ENCODE data around the gene ABCB9.
A peak's percentile ranks its signal among the peaks of the same experiment; 100 is the strongest.
"Not testable (repeated sequence)": the region's sequence is repeated elsewhere in the genome, so short reads cannot be mapped to it uniquely, and the experiment has no call there.

Gene ABCB9

DNA sequence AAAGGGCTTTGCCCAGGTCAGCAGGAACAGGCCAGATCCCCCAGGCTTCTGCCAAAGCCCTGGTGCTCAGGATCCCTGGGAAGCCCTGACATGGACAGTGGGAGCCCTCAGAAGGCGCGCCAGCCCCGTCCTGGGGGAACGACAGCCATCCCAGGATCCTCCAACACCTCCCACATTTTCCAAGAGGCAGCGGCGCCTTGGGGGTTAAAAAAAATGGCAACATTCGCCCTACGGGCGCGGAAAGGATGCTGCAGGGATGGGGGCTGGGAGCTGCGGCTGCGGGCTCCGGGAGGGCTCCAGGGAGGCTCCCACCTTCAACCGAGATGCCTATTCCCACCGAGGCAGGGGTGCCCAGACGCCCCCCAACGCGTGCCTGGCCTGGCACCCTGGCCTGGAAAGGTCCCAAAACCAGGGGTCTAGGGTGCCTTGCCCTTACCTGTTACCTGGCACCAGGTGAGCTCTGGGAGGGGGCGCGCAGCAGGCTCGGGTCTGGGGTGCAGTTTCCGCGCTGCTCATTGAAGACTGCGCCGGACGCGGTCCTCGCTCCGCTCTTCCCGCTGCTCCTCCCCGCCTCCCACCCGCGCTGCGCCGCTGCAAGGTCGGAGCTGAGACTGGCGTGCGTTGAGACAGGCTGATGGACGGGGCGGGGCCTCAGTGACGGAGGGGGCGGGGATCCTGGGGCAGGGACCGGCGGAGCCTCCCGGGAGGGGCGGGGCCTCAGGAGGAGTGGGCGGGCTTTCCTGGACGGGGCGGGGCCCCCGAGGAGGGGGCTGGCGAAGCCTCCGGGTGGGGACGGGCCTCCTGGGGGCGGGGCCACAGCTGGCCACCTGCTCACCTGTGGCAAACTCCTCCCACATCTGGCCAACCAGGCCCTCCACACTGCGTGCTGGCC lies at the start of gene ABCB9:
ABCB9 (minus strand) TSS at position 613 of the 892 bp plus-strand sequence. CDS start 6,228 bp downstream, outside the sequence.
- peak; percentile 91 for DNase-seq

DNA sequence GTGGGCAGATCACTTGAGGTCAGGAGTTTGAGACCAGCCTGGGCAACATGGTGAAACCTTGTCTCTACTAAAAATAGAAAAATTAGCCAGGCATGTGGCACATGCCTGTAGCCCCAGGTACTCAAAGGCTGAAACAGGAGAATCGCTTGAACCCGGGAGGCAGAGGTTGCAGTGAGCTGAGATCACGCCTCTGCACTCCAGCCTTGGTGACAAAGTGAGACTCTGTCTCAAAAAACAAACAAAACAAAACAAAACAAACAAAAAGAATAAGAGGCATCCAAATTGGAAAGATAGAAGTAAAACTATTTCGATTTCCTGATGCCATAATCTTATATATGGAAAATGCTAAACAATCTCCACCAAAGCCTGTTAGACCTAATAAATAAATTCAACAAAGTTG lies 48.2 kb upstream of the ABCB9 start:
- DNase-seq: not testable (repeated sequence)

DNA sequence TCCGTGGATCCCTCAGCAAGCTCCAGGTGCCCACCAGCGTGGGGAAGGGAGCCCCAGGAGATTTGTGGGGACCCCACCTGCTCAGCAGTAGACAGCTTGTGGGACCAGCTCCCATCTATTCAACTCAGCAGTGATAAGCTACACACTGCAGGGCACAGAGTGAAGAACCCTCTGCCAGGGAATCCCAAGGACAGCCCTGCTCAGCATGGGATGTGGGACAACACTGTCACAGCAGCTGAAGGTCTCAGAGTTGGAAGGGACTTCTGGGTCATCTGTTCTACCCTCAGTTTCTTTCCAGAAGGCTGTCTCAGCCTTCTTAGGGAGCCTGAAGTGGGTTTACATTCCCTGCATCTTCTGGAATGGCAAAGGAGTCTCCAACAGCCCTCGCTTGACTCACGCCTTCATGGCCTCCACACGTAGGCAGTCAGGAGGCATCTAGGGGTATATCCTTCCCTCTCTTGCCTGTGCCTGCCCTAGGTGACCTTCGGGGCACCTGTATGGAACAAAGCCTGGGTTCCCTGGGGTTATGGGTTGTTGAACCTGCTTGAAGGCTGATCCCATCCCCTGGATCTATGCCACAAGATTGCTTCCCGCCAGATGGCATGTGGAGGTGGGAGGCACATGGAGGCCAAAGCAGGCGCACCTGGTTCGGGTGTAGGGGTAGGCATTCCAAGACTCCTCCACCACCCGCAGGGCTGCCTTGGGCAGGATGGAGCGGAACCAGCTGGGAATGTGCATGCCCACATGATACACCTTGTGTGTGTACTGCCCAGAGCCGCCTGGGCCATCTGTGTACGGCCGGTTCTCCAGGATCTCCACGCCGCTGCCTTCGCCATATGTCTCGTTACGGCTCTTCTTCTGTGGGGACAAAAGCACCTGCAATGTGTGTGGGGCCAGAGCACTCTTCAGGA lies 47.2 kb upstream of the ABCB9 start:
- DNase-seq: no peak

DNA sequence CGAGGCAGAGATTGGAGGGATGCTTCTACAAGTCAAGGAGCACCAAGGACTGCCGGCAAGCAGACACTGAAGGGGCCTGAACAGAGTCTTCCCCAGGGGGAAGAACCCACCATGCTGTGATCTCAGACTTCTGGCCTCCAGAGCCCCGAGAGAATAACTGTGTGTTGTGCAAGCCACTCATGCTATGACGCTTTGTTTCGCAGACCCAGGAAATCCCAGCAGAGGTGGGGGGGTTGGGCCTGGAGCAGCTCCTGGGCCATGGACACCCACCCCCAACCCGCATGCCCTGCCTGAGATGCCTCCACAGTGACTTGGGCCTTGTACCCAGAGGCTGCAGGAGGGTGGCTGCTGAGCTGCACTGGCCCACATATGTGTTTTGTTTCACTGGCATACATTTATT lies 45.4 kb upstream of the ABCB9 start:
- DNase-seq: no peak

DNA sequence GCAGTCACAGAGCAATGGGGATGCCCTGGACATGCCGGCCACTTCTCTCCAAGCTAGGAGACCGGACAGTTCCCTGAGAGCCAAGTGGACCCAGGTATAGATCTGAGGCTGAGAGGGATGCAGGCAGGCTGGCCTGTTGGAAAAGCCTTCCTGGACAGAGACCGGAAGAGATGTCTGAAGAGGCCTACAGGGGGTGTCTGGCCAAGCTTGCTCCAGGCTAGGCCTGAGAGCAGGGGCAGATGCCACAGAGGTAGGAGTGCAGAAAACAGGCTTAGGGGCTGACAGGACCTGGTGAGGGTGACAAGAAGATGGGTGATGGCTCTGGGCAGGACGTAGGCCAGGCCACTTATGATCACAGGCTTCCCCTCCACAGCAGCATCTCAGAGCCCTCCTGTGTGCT lies 44.4 kb upstream of the ABCB9 start:
- DNase-seq: no peak

DNA sequence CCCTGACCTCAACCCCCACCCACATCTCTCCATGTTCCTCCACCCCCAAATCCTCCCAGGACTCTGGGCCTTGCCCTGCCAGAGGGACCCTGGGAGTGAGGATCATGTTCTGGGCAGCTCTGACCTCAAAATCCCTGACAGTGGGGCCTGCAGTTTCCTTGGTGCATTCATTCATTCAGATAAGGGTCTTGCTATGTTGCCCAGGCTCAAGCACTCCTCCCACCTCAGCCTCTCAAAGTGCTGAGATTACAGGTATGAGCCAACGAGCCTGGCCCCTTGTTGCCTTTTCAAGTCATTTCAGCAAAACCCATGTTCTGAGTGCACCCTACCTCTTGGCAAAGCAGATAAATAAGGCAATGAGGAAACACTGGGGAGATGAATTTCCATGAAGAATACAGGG lies 43.8 kb upstream of the ABCB9 start:
- no peak for DNase-seq

DNA sequence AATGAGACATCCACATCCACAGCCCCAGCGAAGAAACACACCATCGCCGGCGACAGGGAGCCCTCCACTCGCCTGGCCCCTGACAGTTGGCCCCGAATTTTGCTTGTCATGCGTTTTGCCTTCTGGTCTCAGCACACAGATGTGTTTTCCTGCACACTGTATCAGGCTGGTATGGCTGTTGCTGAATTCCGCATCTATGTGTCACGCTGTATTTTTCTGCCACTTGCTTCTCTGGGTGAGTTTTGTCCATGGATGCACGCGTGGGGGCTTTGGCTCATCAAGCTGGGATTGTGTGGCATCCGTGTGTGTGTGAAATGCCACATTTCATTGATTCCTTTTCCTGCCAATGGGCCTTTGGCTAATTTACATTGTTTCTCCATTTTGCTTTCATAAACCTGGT lies 40.7 kb upstream of the ABCB9 start:
- no peak for DNase-seq

DNA sequence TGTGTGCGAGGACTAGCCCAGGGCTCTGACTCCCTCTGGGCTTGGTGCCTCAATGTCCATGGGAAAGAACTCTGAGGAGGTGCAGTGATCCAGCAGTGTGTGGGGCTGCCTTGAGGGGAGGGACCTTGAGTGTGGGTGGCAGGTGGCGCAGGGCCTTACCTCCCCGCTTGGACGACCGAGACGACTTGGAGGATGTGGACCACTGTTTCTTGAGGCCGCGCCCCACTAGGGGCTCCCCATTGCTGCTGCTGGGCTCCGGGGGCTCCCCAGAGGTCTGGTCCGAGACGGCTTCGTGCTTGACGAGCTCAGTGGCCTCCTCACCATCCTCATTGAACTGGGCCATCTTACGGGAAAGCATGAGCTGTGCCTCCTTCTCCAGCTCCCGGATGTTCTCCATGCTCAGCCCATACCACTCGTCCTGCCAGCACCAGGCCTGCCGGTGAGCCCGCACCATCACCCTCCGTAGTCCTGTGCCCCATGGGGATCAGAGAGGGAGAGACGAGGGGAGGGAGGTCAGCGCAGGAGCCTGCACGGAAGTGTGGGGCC lies 38.9 kb upstream of the ABCB9 start:
- no peak for DNase-seq

DNA sequence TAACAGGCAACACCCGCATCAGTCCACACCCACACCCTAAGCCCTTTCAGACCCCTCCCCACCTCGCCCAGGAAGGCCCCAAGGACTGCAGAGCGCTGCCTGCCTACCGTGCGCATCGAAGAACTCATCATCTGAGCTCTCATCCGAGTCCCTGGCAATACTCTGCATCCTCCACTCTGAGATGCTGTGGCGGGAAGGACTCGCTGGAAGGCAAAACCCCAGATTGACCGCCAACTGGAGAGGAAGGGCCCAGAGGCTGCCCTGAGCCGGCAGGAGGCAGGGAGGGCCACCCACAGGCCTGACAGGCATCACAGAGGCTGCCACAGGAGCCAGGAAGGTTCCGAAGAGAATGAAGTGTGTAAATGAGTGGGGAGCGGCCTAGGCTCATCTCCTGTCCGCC lies 38.0 kb upstream of the ABCB9 start:
- DNase-seq: no peak

DNA sequence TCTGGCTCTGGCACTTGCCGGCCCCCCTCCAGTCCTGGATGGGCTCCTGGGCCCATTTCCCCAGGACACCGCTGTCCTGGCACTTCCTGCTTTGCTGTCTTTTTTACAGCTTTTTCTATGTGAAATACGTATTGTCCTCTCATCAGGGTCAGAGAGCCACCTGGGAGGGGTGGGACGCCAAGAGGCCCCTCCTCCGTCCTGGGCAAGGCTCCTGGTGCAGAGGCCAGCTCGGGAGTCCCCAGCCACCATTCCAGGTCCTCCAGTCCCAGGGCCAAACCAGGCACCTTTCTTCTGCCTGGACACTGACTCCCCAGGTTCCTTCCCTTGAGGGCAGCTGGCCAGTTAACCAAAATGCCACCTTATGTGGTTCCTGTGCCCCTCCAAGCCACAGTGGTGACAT lies 37.0 kb upstream of the ABCB9 start:
- DNase-seq: no peak

DNA sequence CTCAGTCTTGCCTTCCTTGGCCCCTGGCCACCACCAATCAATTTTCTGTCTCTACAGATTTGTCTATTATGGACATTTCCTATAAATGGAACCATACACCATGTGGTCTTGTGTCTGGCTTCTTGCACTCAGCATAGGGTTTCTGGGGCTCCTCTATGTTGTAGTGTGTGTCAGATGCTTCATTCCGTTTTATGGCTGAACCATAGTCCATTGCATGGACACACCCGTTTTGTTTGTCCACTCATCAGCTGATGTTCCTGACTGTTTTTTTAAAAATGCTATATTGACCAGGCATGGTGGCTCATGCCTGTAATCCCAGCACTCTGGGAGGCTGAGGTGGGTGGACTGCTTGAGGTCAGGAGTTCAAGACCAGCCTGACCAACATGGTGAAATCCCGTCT lies 35.2 kb upstream of the ABCB9 start:
- no peak for DNase-seq

DNA sequence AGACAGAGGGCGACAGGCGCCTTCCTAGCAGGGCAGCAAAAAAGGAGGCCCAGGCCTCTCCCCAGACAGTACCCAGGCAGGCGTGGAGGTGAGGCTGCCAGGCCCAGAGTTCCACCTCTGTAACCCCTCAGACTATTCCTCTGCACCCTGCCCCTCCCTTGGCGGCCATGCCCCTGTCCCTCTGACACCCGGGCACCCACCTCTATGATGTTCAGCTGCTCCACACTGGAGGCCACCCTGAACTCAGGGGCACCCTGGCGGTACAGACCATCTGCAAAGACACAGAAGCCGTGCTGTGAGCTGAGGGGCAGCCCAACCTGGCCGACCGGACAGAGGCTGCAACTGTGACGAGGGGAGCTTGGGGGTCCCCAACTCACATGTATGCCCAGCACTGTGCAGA lies 34.3 kb upstream of the ABCB9 start:
- DNase-seq: no peak

DNA sequence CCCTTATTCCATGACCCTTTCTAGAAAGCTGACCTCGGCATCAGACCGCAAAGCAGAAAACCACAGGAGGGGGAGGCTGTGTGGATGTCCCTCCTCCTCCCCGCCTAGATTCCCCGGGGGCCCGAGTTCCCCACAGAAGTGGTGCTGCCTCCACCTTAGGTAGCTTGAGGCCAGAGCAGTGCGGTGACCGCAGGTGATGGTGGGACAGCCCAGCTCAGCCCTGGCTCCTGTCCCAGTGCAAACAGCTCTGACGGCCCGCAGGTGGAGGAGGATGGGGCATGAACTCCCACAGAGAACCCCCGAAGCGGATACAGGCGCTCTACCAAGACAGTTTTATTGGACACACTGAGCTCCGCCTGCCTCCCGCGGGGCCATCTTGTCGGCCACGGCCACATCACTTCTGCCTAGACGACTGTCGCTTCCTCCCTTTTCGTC lies 33.7 kb upstream of the ABCB9 start:
- DNase-seq: no peak

DNA sequence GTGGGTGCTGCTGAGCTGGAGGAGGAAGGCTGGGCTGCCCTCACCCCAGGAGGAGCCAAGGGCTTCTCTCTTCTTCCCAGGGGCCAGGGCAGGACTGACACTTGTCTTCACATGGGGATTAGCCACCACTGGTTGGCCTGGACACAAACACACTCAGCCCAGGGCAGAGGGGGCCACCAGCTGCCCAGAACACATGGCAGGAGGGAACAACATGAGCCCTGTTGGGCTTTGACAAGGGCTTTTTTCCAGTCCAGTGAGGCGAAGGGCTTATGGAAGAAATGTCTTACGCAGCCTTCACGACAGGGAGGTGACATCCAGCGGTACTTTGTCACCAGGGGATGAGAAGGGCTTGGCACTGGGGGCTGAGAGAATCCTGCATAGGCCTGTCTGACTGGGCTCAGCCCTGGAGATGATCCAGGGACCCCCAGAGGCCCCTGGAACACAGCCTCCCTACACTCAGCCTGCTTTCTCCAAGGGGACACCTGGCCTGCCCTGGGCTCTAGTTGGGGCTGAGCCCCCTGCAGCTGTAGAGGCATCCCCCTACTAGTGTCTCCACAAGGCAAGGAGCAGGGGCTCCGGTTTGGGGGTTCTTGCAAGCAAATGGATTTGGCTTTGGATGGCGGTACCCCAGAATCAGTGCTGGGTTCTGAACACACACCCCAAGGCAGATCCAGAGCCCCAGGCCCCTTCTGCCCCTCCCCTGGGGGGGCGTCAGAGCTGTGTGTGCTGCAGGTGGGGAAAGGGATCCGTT lies 33.1 kb upstream of the ABCB9 start:
- no peak for DNase-seq

DNA sequence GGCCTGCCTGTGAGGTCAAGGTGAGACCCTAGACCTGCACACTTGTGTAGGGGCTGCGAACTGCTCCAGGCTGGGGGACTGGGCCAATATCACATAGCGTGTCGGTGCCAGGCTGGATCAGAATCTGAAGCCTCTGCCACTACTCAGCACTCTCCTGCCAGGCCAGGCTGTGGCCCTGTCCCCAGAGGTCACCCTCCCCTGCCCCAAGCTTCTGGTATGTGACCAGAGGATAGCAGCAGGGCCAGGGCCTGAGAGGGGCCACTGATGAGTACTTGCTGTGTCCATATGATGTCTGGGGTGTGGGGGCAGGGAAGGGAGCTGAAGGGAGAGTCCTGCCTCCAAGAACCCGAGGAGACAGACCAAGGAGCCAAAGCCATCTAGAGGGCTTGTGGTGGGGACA lies 32.1 kb upstream of the ABCB9 start:
- DNase-seq: no peak

DNA sequence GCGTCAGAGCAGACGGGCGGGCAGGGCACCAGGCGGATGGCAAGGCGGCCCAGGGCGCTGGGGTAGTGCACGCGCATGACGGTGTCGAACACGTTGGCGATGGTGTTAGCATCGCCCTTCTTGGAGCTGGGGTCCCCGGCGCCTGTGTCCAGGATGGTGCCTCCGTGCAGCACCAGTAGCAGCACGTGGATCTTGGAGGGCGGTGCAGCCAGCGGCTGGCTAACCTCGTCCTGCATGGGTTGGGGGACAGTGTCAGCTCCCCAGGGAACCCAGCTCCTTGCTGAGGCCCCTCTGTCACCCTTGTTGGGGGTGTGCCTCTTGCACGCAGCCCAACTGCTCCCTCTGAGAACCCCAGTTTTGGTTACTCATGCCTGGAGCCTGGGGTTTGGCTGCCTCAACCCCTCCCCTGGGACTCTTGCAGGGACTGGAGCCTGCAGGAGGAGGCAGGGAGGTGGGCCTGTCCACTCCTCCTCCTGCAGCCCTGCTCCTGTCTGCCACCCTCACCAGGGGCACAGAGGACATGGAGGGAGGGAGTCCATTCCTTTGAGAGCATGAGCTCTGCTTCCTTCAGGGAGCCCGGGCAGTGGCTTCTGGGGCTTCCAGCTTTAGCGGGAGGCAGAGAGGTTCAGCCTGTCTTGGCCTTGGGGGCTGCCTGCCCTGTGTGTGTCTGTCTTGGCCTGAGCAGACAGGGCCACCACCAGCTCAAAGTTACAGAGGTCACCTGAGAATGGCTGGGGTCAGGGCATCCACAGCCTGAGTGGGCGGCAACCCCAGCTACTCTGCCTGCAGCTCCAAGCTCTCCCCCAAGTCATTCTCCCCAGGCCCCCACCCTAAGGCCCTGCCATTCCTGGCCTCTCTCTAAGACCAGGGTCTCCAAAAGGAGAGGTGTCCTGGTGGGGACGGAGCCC lies 31.3 kb upstream of the ABCB9 start:
- DNase-seq: no peak

DNA sequence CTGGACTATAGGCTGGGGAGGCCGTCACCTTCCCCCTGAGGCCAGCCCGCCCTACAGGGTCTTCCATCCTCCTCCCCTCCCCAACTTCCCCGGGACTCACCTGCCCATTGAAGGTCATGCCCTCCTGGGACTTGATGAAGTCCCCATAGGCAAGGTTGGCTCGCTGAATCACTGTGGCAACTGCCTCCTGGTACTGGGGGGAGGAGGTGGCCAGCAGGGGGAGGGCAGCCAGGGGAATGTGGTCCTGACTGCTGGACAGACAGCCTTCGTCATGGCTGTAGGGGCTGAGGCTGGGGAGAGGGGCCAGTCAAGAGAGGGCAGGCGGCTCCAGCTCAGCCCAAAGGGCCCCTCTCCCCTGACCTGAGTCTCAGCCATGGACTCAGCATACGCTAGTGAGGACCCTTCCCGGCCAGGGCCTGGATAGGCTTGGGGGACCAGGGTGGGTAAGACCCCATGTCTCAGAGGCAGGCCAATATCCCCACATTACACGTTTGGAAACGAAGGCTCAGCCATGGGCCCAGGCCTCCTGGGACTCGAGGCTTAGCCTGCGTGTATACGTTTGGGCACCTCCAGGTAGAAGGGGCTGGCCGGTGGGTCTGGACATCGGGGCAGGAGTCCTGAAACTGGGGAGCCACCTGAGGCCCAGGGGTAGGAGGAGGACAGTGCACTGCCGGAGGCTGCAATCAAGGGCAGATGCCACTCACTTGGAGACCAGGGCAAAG lies 30.5 kb upstream of the ABCB9 start:
- DNase-seq: no peak

DNA sequence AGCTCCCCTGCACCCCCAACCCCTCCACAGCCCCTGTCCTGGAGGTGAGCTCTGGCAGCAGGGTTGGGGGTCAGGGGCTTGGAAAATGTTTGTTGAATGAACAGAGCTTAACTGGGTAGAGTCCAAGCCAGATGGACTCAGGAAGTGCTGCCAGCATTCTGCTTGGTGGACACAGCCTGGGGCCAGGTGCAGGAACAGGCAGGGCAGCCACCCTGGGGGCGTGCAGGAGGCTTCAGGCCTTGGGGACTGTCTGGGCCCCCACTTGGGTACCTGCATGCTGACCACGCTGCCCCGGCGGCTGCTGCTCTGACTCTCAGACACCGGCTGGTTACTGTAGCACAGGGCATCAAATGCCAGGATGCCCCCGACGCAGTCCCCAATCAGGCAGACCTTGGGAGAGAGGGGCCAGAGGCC lies 29.9 kb upstream of the ABCB9 start:
- DNase-seq: no peak

DNA sequence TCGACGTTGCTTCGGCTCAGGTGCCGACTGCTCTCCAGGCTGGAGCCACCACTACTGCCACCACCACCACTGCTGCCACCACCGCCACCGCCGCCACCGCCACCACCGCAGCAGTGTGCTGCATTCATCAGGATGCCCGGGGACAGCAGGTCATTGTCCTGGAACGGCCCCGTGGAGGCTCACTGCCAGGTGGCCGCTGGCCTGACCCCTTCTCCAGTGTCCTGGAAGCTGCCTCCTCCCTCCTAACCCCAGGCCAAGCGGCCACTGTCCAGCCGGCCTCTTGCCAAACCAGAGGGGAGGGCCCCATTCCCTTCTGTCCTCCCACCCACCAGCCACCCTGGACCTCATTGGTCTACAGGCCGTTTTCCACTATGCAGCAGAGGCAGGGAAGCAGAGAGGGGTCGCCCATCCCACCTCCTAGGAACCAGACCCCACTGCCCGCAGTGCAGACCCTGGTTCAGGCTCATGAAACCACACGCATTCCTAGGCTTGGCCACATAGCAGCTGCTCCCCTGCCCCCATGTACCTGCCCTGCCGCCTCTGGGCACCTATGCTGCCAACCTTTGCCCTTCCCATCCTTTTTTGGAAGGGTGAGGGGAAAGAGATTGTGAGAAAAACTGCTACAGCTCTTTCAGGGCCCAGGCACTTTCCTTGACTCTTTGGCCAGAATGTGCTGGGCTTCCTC lies 29.4 kb upstream of the ABCB9 start:
- DNase-seq: no peak

DNA sequence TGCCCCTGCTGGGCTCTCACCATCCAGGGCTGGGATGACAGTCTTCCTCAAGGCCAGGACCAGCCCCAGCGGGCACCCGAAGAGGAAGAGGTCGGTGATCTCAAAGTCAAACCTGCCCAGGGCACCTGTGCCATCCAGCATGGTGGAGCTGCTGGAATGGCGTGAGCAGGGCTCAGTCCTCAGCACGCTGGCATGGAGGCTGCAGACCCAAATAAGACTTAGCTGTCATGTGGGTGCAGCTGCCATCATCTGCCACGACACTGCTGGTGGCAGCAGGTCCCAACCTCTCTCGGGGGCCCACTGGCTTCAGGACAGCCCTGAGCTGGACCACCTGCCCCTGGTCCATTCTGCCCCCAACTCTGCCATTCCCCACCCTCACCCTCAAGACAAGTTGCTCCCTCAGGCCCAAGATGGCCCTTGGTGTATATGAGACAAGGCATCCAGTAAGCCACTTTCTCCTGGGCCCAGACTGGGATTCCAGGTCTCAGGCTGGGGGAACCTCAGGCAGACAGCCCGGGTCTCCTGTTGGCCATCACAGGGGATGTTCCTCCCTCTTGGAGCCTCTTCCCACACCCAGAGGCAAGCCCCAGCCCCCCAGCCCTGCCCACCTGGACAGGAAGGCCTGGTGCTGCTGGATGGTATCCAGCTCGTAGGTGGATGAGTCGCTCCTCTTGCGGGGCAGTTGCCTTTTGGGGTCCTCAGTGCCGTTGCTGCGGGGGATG lies 28.7 kb upstream of the ABCB9 start:
- DNase-seq: no peak

All from CD4-positive, alpha-beta T cell treated with Interferon gamma for 1 hour (primary cell).